Activated B cell treated with CpG ODN at 0.5 μM for 24 hours (primary cell): ENCODE data around the gene LAMB3. TPM values are rescaled to one million over a fixed set of nuclear protein-coding genes. Genes with fewer than 3 reads are reported as not detected.

Experiments
- ATAC-seq: fragments of 200-7000 bp; cut with Tn5 transposase; one replicate; pipeline ENCODE4 v1.10.0; 2021; ENCODE audit warnings: low read depth, mild to moderate bottlenecking, moderate library complexity
- CTCF ChIA-PET: fragments of 350-600 bp; sonication (Branson Sonifier 250); formaldehyde crosslinking; loops from one replicate; lab custom pipeline; 2021; ENCODE audit warnings: antibody characterized with exemption; lab: Charles Lee
- POLR2A ChIA-PET: fragments of 350-600 bp; sonication (Branson Sonifier 250); formaldehyde crosslinking; loops from one replicate; lab custom pipeline; 2021; ENCODE audit warnings: antibody characterized with exemption; lab: Charles Lee
- DNase-seq: peaks from one replicate; pipeline ENCODE4 v3.0.0; 2022
- H3K27ac Mint-ChIP-seq: one replicate; pipeline ENCODE4 v1.8.0; 2020; ENCODE audit warnings: mixed read lengths
- H3K27me3 Mint-ChIP-seq: one replicate; pipeline ENCODE4 v1.8.0; 2021; ENCODE audit warnings: mixed read lengths
- H3K36me3 Mint-ChIP-seq: one replicate; pipeline ENCODE4 v1.8.0; 2021; ENCODE audit warnings: low read depth, mixed read lengths
- H3K4me1 Mint-ChIP-seq: one replicate; pipeline ENCODE4 v1.8.0; 2021; ENCODE audit warnings: mixed read lengths
- H3K4me3 Mint-ChIP-seq: one replicate; pipeline ENCODE4 v1.8.0; 2020; ENCODE audit warnings: mild to moderate bottlenecking, mixed read lengths
- H3K9me3 Mint-ChIP-seq: one replicate; pipeline ENCODE4 v1.8.0; 2020; ENCODE audit warnings: mixed read lengths
- CTCF ChIP-seq: fragments of 200-600 bp; IDR thresholded peaks from one replicate; pipeline ENCODE4 v1.8.0; 2022; ENCODE audit warnings: antibody characterized with exemption, mild to moderate bottlenecking
- intact Hi-C: fragments of 100-400 bp; cut with micrococcal nuclease; formaldehyde crosslinking; loops from one replicate; pipeline ENCODE4 v1.15.1; 2024
- total RNA-seq: library from RNA; stranded (reverse); gene quantifications from 2 replicates; pipeline ENCODE4 v1.2.3, GENCODE V29; 2022

LAMB3 gene
- total RNA-seq, 1 donor from 2014 or later, result 0.35 TPM

- no peaks in the 10 kb centered on the region for H3K9me3 Mint-ChIP-seq
- ATAC-seq (no peak), DNase-seq (no peak)
- POLR2A ChIA-PET, result no interaction called here
- no peak overlapping the region for H3K4me3 Mint-ChIP-seq
- no peak for TF ChIP-seq CTCF
- CTCF ChIA-PET, result no interaction called here
- H3K27me3 Mint-ChIP-seq, result peaks cover 5% of the 10 kb centered on the region
- H3K36me3 Mint-ChIP-seq, result no peaks in the 10 kb centered on the region
- intact Hi-C loops, result no loop called here
- no peak overlapping the region for H3K27ac Mint-ChIP-seq
- H3K4me1 Mint-ChIP-seq, result no peaks in the 10 kb centered on the region
Observed at GRCh38 chr1:209667103-209667502, 14.9 kb upstream of the LAMB3 start.

- no peak overlapping the region for H3K27ac Mint-ChIP-seq
- H3K4me3 Mint-ChIP-seq, result no peak overlapping the region
- H3K9me3 Mint-ChIP-seq, result no peaks in the 10 kb centered on the region
- DNase-seq (no peak), ATAC-seq (no peak)
- CTCF ChIA-PET, result no interaction called here
- peaks cover 11% of the 10 kb centered on the region for H3K27me3 Mint-ChIP-seq
- intact Hi-C loops, result no loop called here
- peaks cover 9% of the 10 kb centered on the region for H3K4me1 Mint-ChIP-seq
- POLR2A ChIA-PET, result no interaction called here
- H3K36me3 Mint-ChIP-seq, result no peaks in the 10 kb centered on the region
- no peak for TF ChIP-seq CTCF
Observed at GRCh38 chr1:209662879-209663327, 10.7 kb upstream of the LAMB3 start.

GRCh38 chr1:209661071-209661470 is 8.8 kb upstream of the LAMB3 start:
- no peak for DNase-seq
- POLR2A ChIA-PET, result no interaction called here
- no peak overlapping the region for H3K27ac Mint-ChIP-seq
- intact Hi-C loops, result no loop called here
- peaks cover 13% of the 10 kb centered on the region for H3K27me3 Mint-ChIP-seq
- TF ChIP-seq CTCF, result no peak
- ATAC-seq, result no peak
- CTCF ChIA-PET, result no interaction called here
- no peaks in the 10 kb centered on the region for H3K36me3 Mint-ChIP-seq
- H3K4me1 Mint-ChIP-seq, result peaks cover 9% of the 10 kb centered on the region
- H3K4me3 Mint-ChIP-seq, result no peak overlapping the region
- H3K9me3 Mint-ChIP-seq, result no peaks in the 10 kb centered on the region

- intact Hi-C loops, result no loop called here
- Mint-ChIP-seq H3K9me3 (no peaks in the 10 kb centered on the region), H3K4me1 (peaks cover 9% of the 10 kb centered on the region), H3K36me3 (no peaks in the 10 kb centered on the region), H3K27me3 (peaks cover 13% of the 10 kb centered on the region), H3K4me3 (no peak overlapping the region), H3K27ac (no peak overlapping the region)
- DNase-seq, result no peak
- peak; percentile 14 for ATAC-seq
- POLR2A ChIA-PET, result interaction anchor here (1.0 kb wide), 1 partner anchor 13 kb away, joined by 7 read pairs; no protein-coding TSS in a partner anchor
- CTCF ChIA-PET, result no interaction called here
- no peak for TF ChIP-seq CTCF
Observed at GRCh38 chr1:209659909-209660308, 7.7 kb upstream of the LAMB3 start.

GRCh38 chr1:209657918-209658317 is 5.7 kb upstream of the LAMB3 start:
- H3K36me3 Mint-ChIP-seq, result no peaks in the 10 kb centered on the region
- ATAC-seq, result no peak
- H3K4me1 Mint-ChIP-seq, result peaks cover 9% of the 10 kb centered on the region
- no peak for TF ChIP-seq CTCF
- intact Hi-C loops, result no loop called here
- no peak overlapping the region for H3K27ac Mint-ChIP-seq
- POLR2A ChIA-PET, result no interaction called here
- CTCF ChIA-PET, result no interaction called here
- no peak overlapping the region for H3K4me3 Mint-ChIP-seq
- peaks cover 16% of the 10 kb centered on the region for H3K27me3 Mint-ChIP-seq
- no peaks in the 10 kb centered on the region for H3K9me3 Mint-ChIP-seq
- no peak for DNase-seq
